GM04503 (cell line): ENCODE measurements around the gene WDR3.

Source experiments
- DNase-seq: peaks from one replicate; pipeline ENCODE4 v3.0.0-alpha.2; 2012; ENCODE audit warnings: low read depth

Gene WDR3

DNA sequence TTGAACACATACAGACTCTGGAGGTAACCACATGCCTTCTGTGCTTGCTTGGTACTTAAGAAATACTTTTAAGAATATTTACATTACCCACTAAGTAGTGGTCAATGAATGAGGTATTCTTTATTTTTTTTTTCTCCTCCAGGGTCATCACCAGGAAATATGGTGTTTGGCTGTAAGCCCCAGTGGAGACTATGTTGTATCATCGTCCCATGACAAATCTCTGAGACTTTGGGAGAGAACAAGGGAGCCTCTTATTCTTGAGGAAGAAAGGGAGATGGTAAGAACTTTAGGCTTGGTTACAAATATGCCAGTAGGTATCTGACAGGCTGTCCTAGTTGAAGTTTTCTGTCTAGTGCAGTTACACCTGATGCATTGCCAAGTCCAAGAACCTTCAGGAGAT lies 22.8 kb downstream of the WDR3 start:
- no peak for DNase-seq

DNA sequence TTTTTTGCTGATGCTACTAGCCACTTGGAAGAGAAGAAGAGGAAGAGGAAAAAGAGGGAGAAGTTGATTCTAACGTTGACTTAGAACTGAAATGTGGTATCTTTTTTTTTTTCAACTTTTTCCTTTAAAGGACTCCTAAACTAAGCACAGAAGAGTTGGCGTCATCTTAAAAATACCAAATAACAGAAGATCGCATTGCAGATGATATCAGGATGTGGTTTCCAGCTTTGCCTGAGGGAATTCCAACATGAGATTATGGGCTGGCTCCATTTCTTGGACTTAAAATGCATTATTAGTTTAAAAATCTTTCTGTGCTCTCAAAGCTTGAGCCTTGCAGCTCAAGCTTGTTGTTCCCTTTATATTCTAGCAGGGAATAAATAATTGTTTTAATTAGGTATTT lies 29.8 kb downstream of the WDR3 start:
- no peak for DNase-seq

DNA sequence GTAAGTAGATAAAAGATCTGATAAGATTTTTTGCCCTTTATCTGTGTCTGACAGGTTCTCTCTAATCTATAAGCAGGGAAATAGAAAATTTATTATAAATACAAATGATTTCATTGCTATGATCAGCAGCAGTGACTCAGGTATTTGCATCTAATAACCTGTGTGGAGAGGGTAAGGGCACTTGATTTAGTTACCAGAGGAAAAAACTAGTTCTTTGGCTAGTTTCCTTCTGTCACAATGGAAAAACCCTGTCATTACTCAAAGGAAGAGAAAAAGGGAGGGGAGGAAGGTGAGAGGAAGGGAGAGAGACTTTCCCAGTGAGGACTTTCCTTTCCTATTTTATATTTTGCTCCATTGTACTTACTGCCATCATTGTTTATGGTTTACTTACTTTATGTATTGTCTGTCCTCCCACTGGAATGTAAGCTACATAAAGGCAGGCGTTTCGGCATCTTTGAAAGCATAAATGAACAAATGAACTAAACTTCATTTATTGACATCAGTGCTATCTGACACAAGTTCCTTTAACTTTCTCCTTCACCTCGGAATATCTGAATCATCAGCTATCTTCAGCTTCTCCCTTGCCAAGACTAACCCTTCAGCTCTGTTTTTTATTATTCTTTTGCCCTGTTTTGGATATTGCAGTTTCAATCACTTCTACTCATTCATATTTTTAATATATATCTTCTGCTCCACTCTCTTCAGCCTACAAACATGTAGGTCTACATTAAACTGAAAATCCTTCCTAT lies 34.9 kb downstream of the WDR3 start:
- DNase-seq: no peak

DNA sequence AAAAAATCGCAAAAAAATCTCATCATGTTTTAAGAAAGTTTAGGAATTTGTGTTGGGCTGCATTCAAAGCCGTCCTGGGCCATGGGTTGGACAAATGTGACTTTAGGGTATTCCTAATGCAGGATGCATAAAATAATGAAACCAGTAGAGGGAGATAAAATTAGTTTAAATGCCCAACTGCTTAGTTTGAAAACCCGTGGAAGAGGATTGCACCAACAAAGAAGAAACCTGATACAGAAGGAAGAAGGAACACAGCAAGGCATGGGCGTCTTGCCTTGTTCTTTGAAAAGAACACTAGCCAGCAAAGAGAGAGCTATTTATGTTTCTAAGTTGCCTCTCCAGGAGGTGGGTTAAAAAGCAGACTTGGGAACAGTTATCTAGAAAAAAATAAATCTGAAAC lies 37.9 kb downstream of the WDR3 start:
- DNase-seq: peak; percentile 3

DNA sequence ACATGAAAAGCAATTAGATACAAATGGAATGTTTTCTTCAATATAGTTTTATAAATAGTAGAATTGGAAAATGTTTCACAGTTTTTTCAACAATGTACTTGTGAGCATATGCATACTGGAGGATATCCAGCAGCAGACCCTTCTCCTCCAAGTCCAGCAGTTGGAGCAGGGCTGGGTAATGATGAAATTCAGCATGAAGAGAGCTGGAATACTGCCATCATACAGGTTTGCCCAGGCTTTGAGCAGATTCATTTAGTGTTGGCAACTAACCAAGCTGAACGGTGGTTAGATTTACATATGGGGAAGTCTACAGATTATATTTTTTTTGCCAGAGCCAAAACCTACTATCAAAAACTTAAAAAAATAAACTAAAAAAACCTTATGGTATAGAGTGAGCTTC lies 38.3 kb downstream of the WDR3 start:
- DNase-seq: no peak

DNA sequence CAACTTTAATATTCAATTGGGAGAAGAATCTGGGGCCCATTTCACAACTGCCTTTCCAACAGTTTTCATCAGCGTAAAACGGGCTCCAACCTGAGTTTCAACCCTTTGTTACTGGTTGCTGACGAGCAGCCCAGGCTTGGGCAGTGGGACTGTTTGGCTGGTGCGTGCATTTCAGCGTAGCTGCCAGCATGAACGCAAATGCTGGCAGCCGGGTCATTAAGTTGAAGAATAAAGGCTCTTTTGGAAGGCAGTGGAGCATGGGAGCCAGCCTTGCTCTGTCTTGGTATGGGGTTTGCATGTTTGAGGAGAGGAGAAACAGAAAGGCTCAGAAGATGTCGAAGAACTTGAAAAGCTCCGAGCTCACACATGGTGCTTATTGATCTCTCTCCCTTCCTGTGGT lies 40.7 kb downstream of the WDR3 start:
- DNase-seq: no peak

DNA sequence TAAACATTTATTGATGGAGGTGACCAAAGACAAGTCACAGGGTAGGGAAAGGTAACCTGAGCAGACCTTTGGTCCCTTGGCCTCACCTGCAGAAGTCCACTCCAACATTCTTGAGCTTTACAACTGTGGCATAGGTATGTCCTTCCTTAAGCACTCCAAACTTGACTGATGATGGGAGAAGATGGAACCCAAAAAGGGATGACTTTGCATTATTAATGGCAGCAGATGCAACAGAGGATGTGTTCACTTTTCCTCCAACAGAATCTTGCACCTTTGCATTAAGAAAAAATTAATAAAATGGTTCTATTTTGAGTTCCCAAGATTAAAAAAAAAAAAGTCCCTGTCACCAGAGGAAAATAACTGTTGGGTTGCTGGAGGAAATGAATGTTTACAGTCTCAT lies 42.2 kb downstream of the WDR3 start:
- no peak for DNase-seq

DNA sequence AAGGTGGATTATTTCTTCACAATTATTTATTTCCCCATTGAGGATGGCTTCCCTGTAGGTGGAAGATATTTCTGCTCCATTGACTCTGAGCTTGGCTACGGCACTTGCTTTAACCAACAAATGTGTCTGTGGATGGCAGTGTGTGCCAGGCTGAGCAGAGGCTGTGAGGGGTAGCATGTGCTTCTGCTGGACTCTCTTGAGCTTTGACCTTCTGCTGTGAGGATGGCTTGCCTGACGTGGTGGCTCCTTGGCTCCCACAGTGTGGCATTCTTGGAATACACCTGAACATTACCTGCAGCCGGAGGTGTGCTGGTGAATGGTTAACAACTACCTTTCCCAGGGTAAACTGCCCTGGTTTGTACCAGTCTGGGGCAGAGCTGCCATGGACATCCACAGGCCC lies 46.8 kb downstream of the WDR3 start:
- no peak for DNase-seq

DNA sequence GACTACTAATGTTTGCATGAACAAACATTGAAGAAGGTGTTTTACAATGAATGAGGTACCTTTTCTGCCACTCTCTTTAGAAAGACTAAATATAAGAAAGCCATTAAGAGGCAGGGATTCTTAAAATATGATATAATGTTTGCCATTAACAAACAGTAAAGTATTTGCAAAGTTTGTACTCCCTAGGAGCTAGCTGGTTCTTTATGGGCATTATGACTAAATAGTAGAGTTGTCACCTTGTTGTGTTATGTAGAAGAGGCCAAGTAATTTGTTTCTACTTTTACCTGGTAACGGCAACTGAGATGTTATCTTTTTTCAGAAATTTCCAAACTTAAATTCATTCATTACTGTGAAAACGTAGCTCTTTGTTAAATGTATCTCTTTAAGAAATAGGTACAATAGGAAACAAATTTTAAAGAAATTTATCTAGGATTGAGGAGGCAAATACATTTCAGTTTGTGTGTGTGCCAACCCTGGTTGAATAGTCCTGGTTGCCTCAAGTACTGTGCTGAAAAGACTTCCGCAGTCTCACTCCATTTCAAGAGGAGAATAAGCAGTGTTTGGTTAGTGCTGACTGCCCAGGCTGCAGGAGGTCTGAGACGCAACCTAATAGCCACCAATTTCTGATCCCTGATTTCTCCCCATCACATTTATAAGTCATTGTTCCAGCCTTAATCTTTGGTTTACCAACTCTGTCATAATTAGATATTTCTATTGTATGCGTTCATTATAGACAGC lies 52.1 kb downstream of the WDR3 start:
- no peak for DNase-seq

DNA sequence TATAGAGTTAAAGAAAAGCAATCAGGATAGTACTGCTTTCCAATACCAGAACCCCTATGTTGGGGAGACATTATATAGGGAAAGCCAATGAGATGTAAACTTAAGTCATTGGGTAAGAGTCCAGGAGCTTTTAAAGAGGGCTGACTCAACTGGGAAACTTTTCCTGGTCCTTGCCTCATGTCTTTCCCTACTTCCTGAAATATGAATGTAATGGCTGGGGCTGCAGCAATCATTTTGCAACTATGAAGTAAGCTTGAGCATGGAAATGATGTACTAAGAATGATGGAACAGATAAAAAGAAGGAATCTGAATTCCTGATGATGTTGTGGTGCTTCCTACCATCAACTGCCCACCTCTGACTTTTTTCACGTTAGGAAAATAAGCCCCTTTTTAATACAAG lies 55.7 kb downstream of the WDR3 start:
- no peak for DNase-seq

DNA sequence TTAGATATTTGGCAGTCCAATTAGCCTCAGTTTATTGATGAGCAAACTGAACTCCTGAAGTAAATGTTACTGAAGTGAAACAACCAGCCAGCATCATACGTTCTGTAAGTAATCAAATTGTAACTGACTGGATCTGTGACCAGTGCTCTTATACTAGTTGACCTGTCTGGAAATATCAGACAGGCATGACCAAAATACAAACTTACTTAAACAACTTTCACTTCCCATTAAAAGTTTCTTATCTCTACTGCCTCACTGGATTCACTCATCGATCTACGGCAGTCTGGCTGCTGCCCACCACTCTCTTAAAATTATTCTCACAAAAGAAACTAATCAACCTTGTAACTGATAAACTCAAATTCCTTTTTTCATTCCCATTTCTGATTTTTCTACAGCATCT lies 56.4 kb downstream of the WDR3 start:
- DNase-seq: no peak

DNA sequence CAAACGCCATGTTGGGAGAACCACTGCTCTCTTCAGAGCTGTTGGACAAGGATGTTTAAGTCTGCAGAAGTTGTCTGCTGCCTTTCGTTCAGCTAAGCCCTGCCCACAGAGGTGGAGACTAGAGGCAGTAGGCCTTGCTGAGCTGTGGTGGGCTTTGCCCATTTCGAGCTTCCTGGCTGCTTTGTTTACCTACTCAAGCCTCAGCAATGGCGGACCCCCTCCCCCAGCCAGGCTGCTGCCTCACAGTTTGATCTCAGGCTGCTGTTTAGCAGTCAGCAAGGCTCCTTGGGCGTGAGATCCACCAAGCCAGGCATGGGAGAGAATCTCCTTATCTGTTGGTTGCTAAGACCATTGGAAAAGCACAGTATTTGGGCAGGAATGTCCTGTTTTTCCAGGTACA lies 74.8 kb downstream of the WDR3 start:
- DNase-seq: no peak

DNA sequence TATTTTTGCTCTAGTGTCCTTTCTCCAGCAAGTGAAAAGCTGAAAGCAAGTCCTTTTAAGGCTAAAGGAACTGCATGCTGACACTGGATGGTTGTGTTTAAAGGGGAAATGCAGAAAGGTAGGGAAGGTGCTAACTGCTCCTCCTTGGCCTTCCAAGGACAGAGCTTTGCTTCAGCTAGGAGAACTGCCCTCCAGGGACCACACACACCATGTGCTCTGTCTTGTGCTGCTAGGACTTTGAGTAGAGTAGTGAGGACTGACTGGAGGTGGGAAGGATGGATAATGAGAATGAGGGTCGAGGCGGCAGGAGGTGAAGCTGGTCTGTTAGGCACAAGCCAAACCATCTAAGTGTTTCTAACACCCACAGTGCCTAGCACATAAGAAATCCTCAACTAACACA lies 77.9 kb downstream of the WDR3 start:
- no peak for DNase-seq

DNA sequence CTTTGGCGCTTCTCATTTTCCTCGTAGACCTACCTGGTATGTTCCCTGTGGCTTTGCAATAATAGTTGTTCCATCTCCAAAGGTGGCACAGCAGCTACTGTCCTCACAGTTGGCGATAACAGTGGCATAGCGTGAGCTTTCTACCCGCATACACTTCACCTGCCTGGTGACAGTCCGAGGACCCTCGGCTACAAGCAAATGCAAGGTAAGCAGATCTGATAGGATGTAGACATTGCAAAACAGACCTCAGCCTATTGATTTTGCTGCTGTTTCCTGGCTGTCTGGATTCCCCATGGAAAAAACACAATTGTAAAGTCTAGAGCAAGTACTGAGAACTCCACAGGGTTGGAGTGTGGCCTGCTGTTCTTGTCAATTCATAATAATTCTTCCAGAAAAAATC lies 78.5 kb downstream of the WDR3 start:
- DNase-seq: no peak

DNA sequence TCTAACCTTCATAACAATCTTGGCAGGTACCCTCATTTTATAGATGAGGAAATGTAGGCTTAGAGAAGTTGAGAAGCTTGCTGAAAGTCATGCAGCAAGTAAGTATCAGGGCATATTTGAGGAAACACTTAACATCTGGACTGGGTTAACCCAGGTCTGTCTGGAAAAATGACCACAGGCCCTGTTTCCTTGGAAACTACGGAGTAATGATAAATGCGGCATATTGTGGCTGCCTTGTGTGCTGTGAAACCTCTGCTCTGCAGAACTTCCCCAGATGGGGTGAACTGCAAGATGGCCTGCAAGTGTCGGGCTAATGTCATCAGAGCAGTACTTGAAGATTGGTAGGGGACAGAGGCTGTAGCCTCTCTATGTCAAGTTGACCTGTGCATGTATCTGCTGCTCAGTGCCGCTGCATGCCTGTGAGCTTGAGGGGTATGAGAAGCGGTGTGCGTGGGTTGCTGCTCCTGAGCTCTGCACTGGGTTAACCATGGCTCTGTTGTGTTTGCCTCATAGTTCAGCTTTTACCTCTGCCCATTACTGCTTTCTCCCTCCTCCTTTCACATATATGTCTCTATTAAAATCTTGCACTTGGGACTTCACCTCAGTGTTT lies 83.1 kb downstream of the WDR3 start:
- DNase-seq: no peak

DNA sequence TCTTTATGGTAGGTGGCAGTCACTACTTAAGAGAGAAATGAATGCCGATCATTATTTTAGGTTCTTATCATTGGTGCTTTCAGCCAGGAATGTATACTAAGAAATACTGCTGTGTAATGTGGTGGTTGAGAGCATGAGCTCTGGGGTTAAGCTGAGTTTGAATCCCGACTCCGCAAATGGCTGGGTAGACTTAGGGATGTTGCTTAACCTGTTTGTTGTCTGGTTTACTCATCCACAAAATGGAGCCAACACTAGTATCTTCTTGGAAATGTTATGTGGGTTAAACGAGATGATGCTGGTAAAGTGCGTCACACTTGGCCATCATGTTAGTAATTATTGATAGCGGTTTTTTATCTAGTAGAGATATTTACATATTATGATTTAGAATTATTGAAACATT lies 83.8 kb downstream of the WDR3 start:
- DNase-seq: no peak

DNA sequence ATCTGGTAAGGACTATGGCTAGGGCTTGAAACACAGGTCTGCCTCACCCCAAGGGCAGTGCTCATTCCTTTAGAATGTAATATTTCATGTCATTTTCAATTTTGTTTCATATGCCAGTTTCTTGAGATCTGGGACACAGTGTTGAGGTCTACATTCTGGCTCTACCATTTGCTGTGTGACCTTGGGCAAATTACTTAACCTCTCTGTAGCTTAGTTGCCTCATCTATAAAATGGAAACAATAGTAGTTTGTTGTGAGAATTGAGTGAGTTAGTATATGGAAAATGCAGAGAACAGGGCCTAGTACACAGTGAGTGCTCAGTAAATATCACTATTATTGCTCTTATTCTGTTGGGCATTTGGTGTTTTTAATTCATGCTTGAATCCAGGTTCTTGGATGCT lies 84.4 kb downstream of the WDR3 start:
- no peak for DNase-seq
